SK-N-SH treated with all-trans-retinoic acid at 6 μM for 48 hours (cell line): ENCODE measurements around the gene CD180.

Experiments used
- ARNTL ChIP-seq: fragments of 450-650 bp; formaldehyde crosslinking; IDR thresholded peaks from 2 replicates; pipeline ENCODE4 v1.5.0; 2020; ENCODE audit warnings: low read depth, mild to moderate bottlenecking, moderate library complexity, borderline replicate concordance
- BACH2 ChIP-seq: fragments of 250-450 bp; sonication (Bioruptor Pico); IDR thresholded peaks from 2 replicates; pipeline ENCODE4 v1.9.0; 2021; ENCODE audit warnings: mild to moderate bottlenecking, borderline replicate concordance
- CSDC2 ChIP-seq: fragments of 250-450 bp; sonication (Bioruptor Pico); IDR thresholded peaks from 2 replicates; pipeline ENCODE4 v1.5.0; 2020; ENCODE audit warnings: mild to moderate bottlenecking, moderate library complexity
- GLIS3 ChIP-seq: fragments of 250-450 bp; sonication (Bioruptor Pico); IDR thresholded peaks from 2 replicates; pipeline ENCODE4 v1.5.0; 2020; ENCODE audit warnings: mild to moderate bottlenecking, moderate library complexity
- PATZ1 ChIP-seq: fragments of 250-450 bp; sonication (Bioruptor Pico); IDR thresholded peaks from 2 replicates; pipeline ENCODE4 v1.8.0; 2020; ENCODE audit warnings: mild to moderate bottlenecking, moderate library complexity, borderline replicate concordance
- ZFP3 ChIP-seq: fragments of 250-450 bp; sonication (Bioruptor Pico); IDR thresholded peaks from 2 replicates; pipeline ENCODE4 v1.5.0; 2020; ENCODE audit warnings: mild to moderate bottlenecking, moderate library complexity
- ZFP30 ChIP-seq: fragments of 450-650 bp; formaldehyde crosslinking; IDR thresholded peaks from 2 replicates; pipeline ENCODE4 v1.5.0; 2022; ENCODE audit warnings: mild to moderate bottlenecking, moderate library complexity
- ZNF8 ChIP-seq: fragments of 450-650 bp; formaldehyde crosslinking; IDR thresholded peaks from 2 replicates; pipeline ENCODE4 v1.5.0; 2020; ENCODE audit warnings: mild to moderate bottlenecking, moderate library complexity

DNA sequence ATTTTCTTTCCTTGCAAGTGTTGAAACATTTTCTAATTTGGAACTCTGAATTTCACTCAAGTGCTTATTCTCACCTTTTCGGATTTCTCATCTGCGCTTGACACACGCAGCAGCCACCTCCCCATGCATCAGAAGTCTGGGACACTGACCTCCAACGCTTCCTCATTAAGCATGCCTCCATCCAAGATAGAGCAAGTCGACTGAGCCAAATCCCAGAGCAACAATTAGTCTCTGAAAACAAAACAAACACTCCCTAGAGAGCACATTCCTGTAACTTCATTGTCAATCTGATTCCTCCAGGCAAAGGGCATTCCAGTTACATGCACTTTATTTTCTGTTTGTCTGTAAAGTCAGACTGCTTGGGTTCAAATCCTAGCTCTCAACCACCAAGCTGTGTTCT is 5.7 kb downstream of the CD180 start:
- TF ChIP-seq ZNF8 (CRISPR knock-in tag) (no peak), BACH2 (CRISPR knock-in tag) (no peak), ZFP30 (CRISPR knock-in tag) (no peak), PATZ1 (CRISPR knock-in tag) (no peak), ARNTL (CRISPR knock-in tag) (no peak), ZFP3 (CRISPR knock-in tag) (no peak), GLIS3 (CRISPR knock-in tag) (no peak), CSDC2 (no peak)
